Body of pancreas (tissue), 4 donors: ENCODE data around the gene ADARB1.

Experiments
- CTCF ChIP-seq, 7 experiments: fragments of 450-650 bp in 4 of 7; fragments of 200-600 bp in 3 of 7; sonication (generic) in 3 of 7; IDR thresholded peaks; one replicate each; pipeline ENCODE4 v1.5.1; 2016 to 2019; ENCODE audit warnings: antibody characterized with exemption in 7 of 7
- POLR2A ChIP-seq, 3 donors: fragments of 450-650 bp; IDR thresholded peaks; one replicate each; pipeline ENCODE4 v1.6.1; 2016; ENCODE audit warnings: antibody characterized with exemption in 3 of 3, mild to moderate bottlenecking in 2 of 3

- TF ChIP-seq CTCF (IDR thresholded peaks at IDR 0.05) (no peak), POLR2A (IDR thresholded peaks at IDR 0.05) (no peak)
These were observed 24.6 kb upstream of the ADARB1 start for GRCh38 chr21:45049714-45050344.
